Esophagus muscularis mucosa (tissue), 4 donors: ENCODE data around the gene ACBD7. TPM values are rescaled to one million over a fixed set of nuclear protein-coding genes. Genes with fewer than 3 reads are reported as not detected.

Source experiments
- DNase-seq: peaks from one replicate; pipeline ENCODE4 v3.0.0-alpha.2; 2017; ENCODE audit errors: extremely low spot score
- H3K27ac ChIP-seq, 4 donors: fragments of 200-600 bp; sonication (generic); replicated peaks in 1 of 4; 1 replicate in 3 of 4; 2 replicates in 1 of 4; pipeline ENCODE4 v1.5.1; 2016 to 2019; ENCODE audit warnings: mild to moderate bottlenecking in 1 of 4
- H3K27me3 ChIP-seq, 4 donors: fragments of 200-600 bp; sonication (generic); one replicate each; pipeline versions ENCODE4 v1.5.1 to v1.6.0; 2016 to 2019
- H3K36me3 ChIP-seq, 4 donors: fragments of 200-600 bp; sonication (generic); one replicate each; pipeline ENCODE4 v1.5.1; 2016 to 2019
- H3K4me1 ChIP-seq, 4 donors: fragments of 200-600 bp; sonication (generic); one replicate each; pipeline ENCODE4 v1.5.1; 2016 to 2019
- H3K4me3 ChIP-seq, 4 donors: fragments of 200-600 bp; sonication (generic); 1 replicate in 2 of 4; 2 replicates in 2 of 4; pipeline ENCODE4 v1.5.1; 2016 to 2019; ENCODE audit warnings: mild to moderate bottlenecking in 4 of 4, moderate library complexity in 1 of 4
- H3K9me3 ChIP-seq, 4 donors: fragments of 200-600 bp; sonication (generic); 1 replicate in 3 of 4; 2 replicates in 1 of 4; pipeline ENCODE4 v1.5.1; 2016 to 2019
- EP300 ChIP-seq: sonication (generic); formaldehyde crosslinking; IDR thresholded peaks from one replicate; pipeline ENCODE4 v1.6.1; 2017; ENCODE audit warnings: antibody characterized with exemption
- POLR2A ChIP-seq: fragments of 450-650 bp; IDR thresholded peaks from one replicate; pipeline ENCODE4 v1.6.1; 2017; ENCODE audit warnings: antibody characterized with exemption, moderate library complexity, mild to moderate bottlenecking, low read depth
- POLR2AphosphoS5 ChIP-seq, 2 donors: sonication (generic); formaldehyde crosslinking; IDR thresholded peaks; one replicate each; pipeline ENCODE4 v1.6.1; 2017; ENCODE audit warnings: antibody characterized with exemption in 2 of 2
- WGBS: methylation state at CpG from one replicate; pipeline ENCODE4 v1.1.5; 2018; 5-methylcytosine and 5-hydroxymethylcytosine counted together
- intact Hi-C: fragments of 100-400 bp; cut with DNase I; formaldehyde crosslinking; loops from one replicate; pipeline ENCODE4 v1.15.1; 2023
- total RNA-seq, 4 donors: library from RNA; depleted of rRNA; stranded (reverse); fragments of >200 nt; gene quantifications; one replicate each; pipeline versions ENCODE4 v1.1.0 to v1.2.1, GENCODE V29; 2016
- TF ChIP-seq, protein P1 (sequence below), 3 experiments: fragments of 200-600 bp in 2 of 3; fragments of 450-650 bp in 1 of 3; sonication (generic) in 2 of 3; IDR thresholded peaks; one replicate each; pipeline ENCODE4 v1.5.1; 2017 to 2019; ENCODE audit warnings: antibody characterized with exemption in 3 of 3, mild to moderate bottlenecking in 2 of 3, moderate library complexity in 1 of 3

Gene ACBD7
- total RNA-seq, 4 donors from 2014 or later: 0.63 to 2.2 TPM; not detected in 2

DNA sequence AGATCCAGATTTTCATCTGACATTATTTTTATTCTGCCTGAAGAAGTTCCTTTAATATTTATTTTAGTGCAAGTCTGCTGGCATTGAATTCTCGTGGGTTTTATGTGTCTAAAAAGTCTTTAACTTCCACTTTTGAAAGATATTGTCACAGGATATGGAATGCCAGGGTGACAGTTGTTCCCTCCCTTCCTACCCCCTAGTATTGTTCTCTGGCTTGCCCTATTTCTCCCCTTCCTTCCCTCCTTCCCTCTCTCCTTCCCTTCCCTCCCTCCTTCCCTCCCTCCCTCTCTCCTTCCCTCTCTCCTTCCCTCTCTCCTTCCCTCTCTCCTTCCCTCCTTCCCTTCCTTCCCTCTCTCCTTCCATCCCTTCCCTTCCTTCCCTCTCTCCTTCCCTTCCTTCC, 29.9 kb downstream of the ACBD7 start:
- no peak for DNase-seq
- WGBS: 48% methylated on average over 1 of the region's 1 CpG
- Histone ChIP-seq H3K4me3 (no peak overlapping the region), H3K4me1 (no peaks in the 10 kb centered on the region), H3K27me3 (no peaks in the 10 kb centered on the region), H3K36me3 (no peaks in the 10 kb centered on the region), H3K9me3 (peaks cover 0 to 24% (median 10%) of the 10 kb centered on the region in 4 donors), H3K27ac (no peak overlapping the region)
- no peak for TF ChIP-seq POLR2A
- no peak for TF ChIP-seq EP300
- TF ChIP-seq, protein P1, sequence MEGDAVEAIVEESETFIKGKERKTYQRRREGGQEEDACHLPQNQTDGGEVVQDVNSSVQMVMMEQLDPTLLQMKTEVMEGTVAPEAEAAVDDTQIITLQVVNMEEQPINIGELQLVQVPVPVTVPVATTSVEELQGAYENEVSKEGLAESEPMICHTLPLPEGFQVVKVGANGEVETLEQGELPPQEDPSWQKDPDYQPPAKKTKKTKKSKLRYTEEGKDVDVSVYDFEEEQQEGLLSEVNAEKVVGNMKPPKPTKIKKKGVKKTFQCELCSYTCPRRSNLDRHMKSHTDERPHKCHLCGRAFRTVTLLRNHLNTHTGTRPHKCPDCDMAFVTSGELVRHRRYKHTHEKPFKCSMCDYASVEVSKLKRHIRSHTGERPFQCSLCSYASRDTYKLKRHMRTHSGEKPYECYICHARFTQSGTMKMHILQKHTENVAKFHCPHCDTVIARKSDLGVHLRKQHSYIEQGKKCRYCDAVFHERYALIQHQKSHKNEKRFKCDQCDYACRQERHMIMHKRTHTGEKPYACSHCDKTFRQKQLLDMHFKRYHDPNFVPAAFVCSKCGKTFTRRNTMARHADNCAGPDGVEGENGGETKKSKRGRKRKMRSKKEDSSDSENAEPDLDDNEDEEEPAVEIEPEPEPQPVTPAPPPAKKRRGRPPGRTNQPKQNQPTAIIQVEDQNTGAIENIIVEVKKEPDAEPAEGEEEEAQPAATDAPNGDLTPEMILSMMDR (IDR thresholded peaks at IDR 0.05): no peak
- no peak for TF ChIP-seq POLR2AphosphoS5 (IDR thresholded peaks at IDR 0.05)
- intact Hi-C loops: no loop called here

DNA sequence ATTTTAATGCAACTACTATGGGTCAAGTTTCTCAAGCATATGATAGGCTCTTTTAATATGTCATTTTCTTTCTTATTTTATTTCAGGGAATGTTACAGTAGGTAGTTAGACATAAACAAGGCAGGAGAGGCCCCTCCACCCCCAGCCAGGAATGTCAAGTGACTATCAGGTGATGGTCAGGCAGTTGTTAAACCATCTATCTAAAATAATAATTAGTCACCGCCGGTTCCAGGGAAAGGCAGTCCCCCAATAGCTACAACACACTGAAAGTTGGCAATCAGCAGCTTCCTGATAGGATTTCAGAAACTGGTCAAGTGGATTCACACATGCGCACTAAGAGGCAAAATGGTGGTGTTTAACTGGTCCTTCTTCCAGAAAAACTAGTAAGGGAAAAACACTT, 35.5 kb downstream of the ACBD7 start:
- Histone ChIP-seq H3K36me3 (no peaks in the 10 kb centered on the region), H3K27me3 (no peaks in the 10 kb centered on the region), H3K4me1 (no peaks in the 10 kb centered on the region), H3K4me3 (no peak overlapping the region), H3K27ac (no peak overlapping the region), H3K9me3 (peaks cover 0 to 4% (median 0%) of the 10 kb centered on the region in 4 donors)
- WGBS: 88% methylated on average over 3 of the region's 3 CpGs
- intact Hi-C loops: no loop called here
- DNase-seq: no peak
- TF ChIP-seq EP300 (no peak), POLR2AphosphoS5 (IDR thresholded peaks at IDR 0.05) (no peak), POLR2A (no peak)
- TF ChIP-seq, protein P1 (IDR thresholded peaks at IDR 0.05): no peak

DNA sequence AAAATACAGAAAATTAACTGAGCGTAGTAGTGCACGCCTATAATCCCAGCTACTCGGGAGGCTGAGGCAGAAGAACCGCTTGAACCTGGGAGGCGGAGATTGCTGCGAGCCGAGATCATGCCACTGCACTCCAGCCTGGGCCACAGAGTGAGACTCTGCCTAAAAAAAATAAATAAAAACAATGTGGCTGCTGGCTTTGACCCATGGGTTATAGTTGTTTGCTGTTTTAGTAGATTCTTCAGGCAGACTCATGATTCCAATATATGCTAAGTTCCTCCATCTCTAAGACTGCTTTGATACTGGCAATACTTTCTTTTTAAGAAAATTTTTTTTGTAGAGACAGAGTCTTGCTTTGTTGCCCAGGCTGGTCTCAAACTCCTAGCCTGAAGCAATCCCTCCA, 36.5 kb downstream of the ACBD7 start:
- no peak for DNase-seq
- Histone ChIP-seq H3K4me3 (no peak overlapping the region), H3K9me3 (peaks cover 0 to 4% (median 0%) of the 10 kb centered on the region in 4 donors), H3K4me1 (peaks cover 0 to 1% (median under 1%) of the 10 kb centered on the region in 4 donors), H3K27me3 (no peaks in the 10 kb centered on the region), H3K27ac (no peak overlapping the region), H3K36me3 (no peaks in the 10 kb centered on the region)
- 80% methylated on average over 7 of the region's 7 CpGs for WGBS
- intact Hi-C loops: no loop called here
- TF ChIP-seq POLR2AphosphoS5 (IDR thresholded peaks at IDR 0.05) (no peak), EP300 (no peak), POLR2A (no peak)
- TF ChIP-seq, protein P1 (IDR thresholded peaks at IDR 0.05): no peak

DNA sequence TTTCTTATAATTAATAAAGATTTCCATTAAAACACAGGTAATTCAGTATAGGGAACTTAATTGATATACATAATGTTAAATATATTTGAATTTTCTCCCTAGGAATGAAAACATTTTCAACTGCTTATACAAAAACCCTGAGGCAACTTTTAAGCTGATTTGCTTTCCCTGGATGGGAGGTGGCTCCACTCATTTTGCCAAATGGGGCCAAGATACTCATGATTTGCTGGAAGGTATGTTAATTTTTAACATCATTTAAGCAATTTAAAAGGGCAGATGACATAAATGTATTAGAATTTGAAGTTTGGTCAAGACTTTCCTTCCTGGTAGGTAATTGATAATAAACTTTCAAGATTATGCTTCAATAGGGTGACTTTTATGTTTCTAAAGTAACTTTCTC, 39.0 kb downstream of the ACBD7 start:
- Histone ChIP-seq H3K36me3 (no peaks in the 10 kb centered on the region), H3K9me3 (no peaks in the 10 kb centered on the region), H3K4me3 (no peak overlapping the region), H3K27me3 (no peaks in the 10 kb centered on the region), H3K4me1 (peaks cover 0 to 14% (median 11%) of the 10 kb centered on the region in 4 donors), H3K27ac (no peak overlapping the region)
- DNase-seq: no peak
- intact Hi-C loops: no loop called here
- TF ChIP-seq POLR2AphosphoS5 (IDR thresholded peaks at IDR 0.05) (no peak), POLR2A (no peak), EP300 (no peak)
- TF ChIP-seq, protein P1 (IDR thresholded peaks at IDR 0.05): no peak

DNA sequence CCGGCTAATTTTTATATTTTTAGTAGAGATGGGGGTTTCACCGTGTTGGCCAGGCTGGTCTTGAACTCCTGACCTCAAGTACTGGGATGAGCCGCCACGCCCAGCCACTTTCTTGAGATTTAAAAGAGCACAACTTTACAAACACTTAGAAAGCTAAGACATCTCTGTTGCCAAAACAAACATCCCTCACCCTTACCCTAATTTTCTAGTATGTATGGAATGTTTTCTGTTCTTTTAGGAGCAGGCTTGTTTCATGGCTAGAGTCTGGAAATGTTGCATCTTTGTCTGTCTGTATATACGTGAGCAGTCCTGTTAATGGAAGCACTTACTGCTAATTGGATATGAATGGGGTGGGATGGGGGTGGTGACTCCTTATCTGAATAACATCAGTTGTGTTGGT, 42.0 kb downstream of the ACBD7 start:
- H3K4me3 ChIP-seq: no peak overlapping the region
- TF ChIP-seq EP300 (no peak), POLR2AphosphoS5 (IDR thresholded peaks at IDR 0.05) (peak in 1 of 2 donors; percentile 10)
- H3K9me3 ChIP-seq: no peaks in the 10 kb centered on the region
- peaks cover 0 to 16% (median 11%) of the 10 kb centered on the region in 4 donors for H3K4me1 ChIP-seq
- 81% methylated on average over 5 of the region's 5 CpGs for WGBS
- DNase-seq: no peak
- no peak overlapping the region for H3K27ac ChIP-seq
- intact Hi-C loops: no loop called here
- no peaks in the 10 kb centered on the region for H3K27me3 ChIP-seq
- no peaks in the 10 kb centered on the region for H3K36me3 ChIP-seq
